DND-41 (cell line): ENCODE measurements around the gene AP2B1.

Experiments
- ATAC-seq: fragments of 200-7000 bp; cut with Tn5 transposase; 3 replicates; pipeline ENCODE4 v1.9.1; 2021; ENCODE audit warnings: low read depth; ENCODE audit not compliant: insufficient read depth
- DNase-seq: peaks from one replicate; pipeline ENCODE4 v3.0.0-alpha.2; 2020
- H2AFZ ChIP-seq: 2 replicates; pipeline ENCODE4 v1.6.0; 2012; ENCODE audit warnings: low read depth, low read length
- H3K27ac ChIP-seq: 2 replicates; pipeline ENCODE4 v1.5.1; 2012; ENCODE audit warnings: low read length, inconsistent platforms
- H3K27me3 ChIP-seq: fragments of 200-600 bp; sonication (generic); 2 replicates; pipeline ENCODE4 v1.6.0; 2012; ENCODE audit warnings: low read length, mild to moderate bottlenecking, inconsistent platforms; ENCODE audit not compliant: insufficient read depth, poor library complexity
- H3K36me3 ChIP-seq: 2 replicates; pipeline ENCODE4 v1.5.1; 2012; ENCODE audit warnings: low read length, inconsistent platforms; ENCODE audit not compliant: insufficient read depth
- H3K4me1 ChIP-seq: 2 replicates; pipeline ENCODE4 v1.5.1; 2012; ENCODE audit warnings: mild to moderate bottlenecking, low read length; ENCODE audit not compliant: insufficient read depth
- H3K4me2 ChIP-seq: 2 replicates; pipeline ENCODE4 v1.6.0; 2012; ENCODE audit warnings: mild to moderate bottlenecking, moderate library complexity, low read length, inconsistent platforms; ENCODE audit not compliant: insufficient read depth
- H3K4me3 ChIP-seq, 2 experiments: fragments of 200-600 bp in 1 of 2; shearing (Covaris generic) in 1 of 2; 2 replicates each; pipeline ENCODE4 v1.5.1; 2012 to 2016; ENCODE audit warnings: inconsistent platforms in 2 of 2, low read length in 2 of 2, mild to moderate bottlenecking in 2 of 2, low read depth in 1 of 2, moderate library complexity in 1 of 2
- H3K79me2 ChIP-seq: 2 replicates; pipeline ENCODE4 v1.6.0; 2012; ENCODE audit warnings: low read length, inconsistent platforms; ENCODE audit not compliant: insufficient read depth
- H3K9ac ChIP-seq: 2 replicates; pipeline ENCODE4 v1.6.0; 2012; ENCODE audit warnings: low read depth, mild to moderate bottlenecking, inconsistent platforms, low read length, moderate library complexity
- H3K9me3 ChIP-seq: 2 replicates; pipeline ENCODE4 v1.5.1; 2012; ENCODE audit warnings: low read length, moderate library complexity, mild to moderate bottlenecking, inconsistent platforms; ENCODE audit not compliant: insufficient read depth, severe bottlenecking
- H4K20me1 ChIP-seq: 2 replicates; pipeline ENCODE4 v1.6.0; 2012; ENCODE audit warnings: low read length; ENCODE audit not compliant: insufficient read depth
- CTCF ChIP-seq: IDR thresholded peaks from 2 replicates; pipeline ENCODE4 v1.5.1; 2012; ENCODE audit warnings: borderline replicate concordance, low read length, moderate library complexity, mild to moderate bottlenecking; ENCODE audit not compliant: poor library complexity, severe bottlenecking; ENCODE audit errors: extremely low read depth
- EZH2 ChIP-seq: IDR thresholded peaks from 3 replicates; pipeline ENCODE4 v1.6.1; 2012; ENCODE audit warnings: borderline replicate concordance, low read depth, mild to moderate bottlenecking, moderate library complexity, low read length, inconsistent platforms; ENCODE audit not compliant: severe bottlenecking

AP2B1 gene

GRCh38 chr17:35668802-35669201 lies 81.7 kb downstream of the AP2B1 start:
- H2AFZ ChIP-seq, result no peak overlapping the region
- ATAC-seq (no peak), DNase-seq (no peak)
- no peak overlapping the region for H3K4me3 ChIP-seq
- no peak overlapping the region for H3K9ac ChIP-seq
- peaks cover 57% of the 10 kb centered on the region for H3K36me3 ChIP-seq
- H3K4me2 ChIP-seq, result no peak overlapping the region
- no peaks in the 10 kb centered on the region for H4K20me1 ChIP-seq
- TF ChIP-seq CTCF, result no peak
- no peaks in the 10 kb centered on the region for H3K79me2 ChIP-seq
- no peak overlapping the region for H3K27ac ChIP-seq
- no peaks in the 10 kb centered on the region for H3K9me3 ChIP-seq
- H3K4me1 ChIP-seq, result no peaks in the 10 kb centered on the region
- no peaks in the 10 kb centered on the region for H3K27me3 ChIP-seq

DNA sequence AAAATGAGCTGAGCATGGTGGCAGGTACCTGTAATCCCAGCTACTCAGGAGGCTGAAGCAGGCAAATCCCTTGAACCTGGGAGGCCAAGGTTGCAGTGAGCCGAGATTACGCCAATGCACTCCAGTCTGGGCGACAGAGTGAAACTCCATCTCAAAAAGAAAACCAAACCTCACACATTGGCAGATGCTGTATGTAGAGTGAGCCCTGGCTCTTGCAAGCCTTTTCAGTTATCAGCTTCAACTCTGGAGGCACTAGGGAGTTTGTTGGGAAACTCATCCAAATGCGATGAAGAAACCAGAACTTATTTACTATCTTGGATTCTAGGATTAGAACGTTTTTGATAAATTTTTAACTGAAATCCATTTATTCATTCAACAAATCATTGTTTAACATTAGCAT lies 87.4 kb downstream of the AP2B1 start:
- no peaks in the 10 kb centered on the region for H3K4me1 ChIP-seq
- H3K27ac ChIP-seq, result no peak overlapping the region
- H2AFZ ChIP-seq, result no peak overlapping the region
- peaks cover 66% of the 10 kb centered on the region for H3K36me3 ChIP-seq
- H3K4me2 ChIP-seq, result no peak overlapping the region
- H3K9me3 ChIP-seq, result no peaks in the 10 kb centered on the region
- TF ChIP-seq CTCF (no peak), EZH2 (no peak)
- H3K79me2 ChIP-seq, result no peaks in the 10 kb centered on the region
- no peaks in the 10 kb centered on the region for H3K27me3 ChIP-seq
- H4K20me1 ChIP-seq, result no peaks in the 10 kb centered on the region
- ATAC-seq (no peak), DNase-seq (no peak)
- H3K9ac ChIP-seq, result no peak overlapping the region
- H3K4me3 ChIP-seq, result no peak overlapping the region

DNA sequence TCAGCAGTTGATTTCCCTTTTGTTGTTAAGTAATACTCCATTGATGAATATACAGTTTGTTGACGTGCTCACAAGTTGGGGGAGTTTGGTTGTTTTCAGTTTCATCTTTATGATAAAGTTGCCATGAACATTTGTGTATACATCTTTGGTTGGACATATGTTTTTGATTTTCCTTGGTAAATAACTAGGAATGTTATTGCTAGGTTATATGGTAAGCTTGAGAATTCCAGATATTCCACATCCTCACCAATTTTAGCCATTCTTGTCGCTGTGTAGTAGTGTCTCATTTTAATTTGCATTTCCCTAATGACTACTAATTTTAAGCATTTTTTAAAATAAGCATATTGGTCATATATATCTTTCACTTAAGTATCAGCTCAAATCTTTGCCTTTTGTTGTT lies 89.3 kb downstream of the AP2B1 start:
- peaks cover 62% of the 10 kb centered on the region for H3K36me3 ChIP-seq

More for the DNA sequence above, 89.3 kb downstream of the AP2B1 start:
- Histone ChIP-seq H3K79me2 (no peaks in the 10 kb centered on the region), H3K27ac (no peak overlapping the region), H3K27me3 (no peaks in the 10 kb centered on the region), H3K4me2 (no peak overlapping the region), H3K4me1 (no peaks in the 10 kb centered on the region), H4K20me1 (no peaks in the 10 kb centered on the region), H3K9ac (no peak overlapping the region), H3K4me3 (no peak overlapping the region), H3K9me3 (no peaks in the 10 kb centered on the region), H2AFZ (no peak overlapping the region)
- no peak for DNase-seq
- no peak for ATAC-seq
- TF ChIP-seq EZH2 (no peak), CTCF (no peak)
